ENCODE measurements around the gene SGPL1.

DNA sequence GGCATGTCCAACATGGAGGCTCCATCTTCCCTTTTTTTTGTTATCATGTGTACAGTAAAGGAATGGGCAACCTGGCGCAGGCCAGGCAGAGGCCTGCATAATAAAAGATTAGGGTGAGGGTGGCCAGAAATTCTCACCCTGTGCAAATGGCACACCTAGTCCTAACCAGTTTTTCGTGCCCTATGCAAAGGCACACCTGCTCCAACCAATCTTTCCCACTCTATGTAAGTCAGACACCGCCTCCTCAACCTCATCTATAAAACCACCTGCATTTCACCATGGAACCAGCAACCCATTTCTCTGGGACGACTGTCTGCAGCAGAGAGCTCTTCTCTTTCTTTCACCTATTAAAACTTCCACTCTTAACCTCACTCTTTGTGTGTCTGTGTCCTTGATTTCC is 46.6 kb upstream of the SGPL1 start:
- no peak for TF ChIP-seq TAF1 (IDR thresholded peaks at IDR 0.05; ENCODE audit: low read depth, low read length)
- TF ChIP-seq POLR2AphosphoS5 (IDR thresholded peaks at IDR 0.05; ENCODE audit: low read depth, low read length): no peak

All from GM12891 (cell line).